Skeletal muscle cell (primary cell): ENCODE measurements around the gene HARS2.
"Not testable (repeated sequence)": the region's sequence is repeated elsewhere in the genome, so short reads cannot be mapped to it uniquely, and the experiment has no call there.

Experiments used
- DNase-seq: peaks from one replicate; pipeline ENCODE4 v3.0.0-alpha.2; 2010; ENCODE audit warnings: low read depth
- H3K4me3 ChIP-seq: 2 replicates; pipeline ENCODE4 v1.5.1; 2011; ENCODE audit warnings: low read depth, mild to moderate bottlenecking, control low read depth, low read length, moderate library complexity

Gene HARS2

GRCh38 chr5:140694276-140694675 is 3.0 kb downstream of the HARS2 start:
- DNase-seq: no peak

GRCh38 chr5:140696891-140697492 is 5.7 kb downstream of the HARS2 start:
- no peak overlapping the region for H3K4me3 ChIP-seq
- DNase-seq: no peak

More at GRCh38 chr5:140694276-140694675, 3.0 kb downstream of the HARS2 start:
- H3K4me3 ChIP-seq: no peak overlapping the region

- H3K4me3 ChIP-seq: peak within 1 kb of the TSS; percentile 92
- DNase-seq: peak; percentile 97
Measured at GRCh38 chr5:140700177-140701144, 9.2 kb downstream of the HARS2 start, which contains the start of gene ZMAT2. ZMAT2 (plus strand) TSS chr5:140700447; CDS start chr5:140700461, 14 bp downstream.

- no peak overlapping the region for H3K4me3 ChIP-seq
- DNase-seq: no peak
Measured at GRCh38 chr5:140707812-140708211, 16.6 kb downstream of the HARS2 start.

- H3K4me3 ChIP-seq, DNase-seq: not testable (repeated sequence)
Measured at GRCh38 chr5:140708787-140709186, 17.5 kb downstream of the HARS2 start.

GRCh38 chr5:140710899-140711552 is 19.8 kb downstream of the HARS2 start:
- peak; percentile 93 for DNase-seq
- peak overlapping the region; percentile 65 for H3K4me3 ChIP-seq

GRCh38 chr5:140711794-140712193 is 20.5 kb downstream of the HARS2 start:
- H3K4me3 ChIP-seq: no peak overlapping the region

GRCh38 chr5:140713562-140714094 is 22.4 kb downstream of the HARS2 start:
- DNase-seq: no peak
- no peak overlapping the region for H3K4me3 ChIP-seq

More at GRCh38 chr5:140711794-140712193, 20.5 kb downstream of the HARS2 start:
- DNase-seq: no peak

GRCh38 chr5:140716238-140716637 is 25.0 kb downstream of the HARS2 start:
- DNase-seq, H3K4me3 ChIP-seq: not testable (repeated sequence)

- no peak for DNase-seq
- no peak overlapping the region for H3K4me3 ChIP-seq
Measured at GRCh38 chr5:140718266-140718592, 27.0 kb downstream of the HARS2 start.

GRCh38 chr5:140720738-140721137 is 29.5 kb downstream of the HARS2 start:
- not testable (repeated sequence) for H3K4me3 ChIP-seq, DNase-seq

- not testable (repeated sequence) for DNase-seq, H3K4me3 ChIP-seq
Measured at GRCh38 chr5:140721395-140721794, 30.1 kb downstream of the HARS2 start.

GRCh38 chr5:140725799-140726471 is 34.7 kb downstream of the HARS2 start:
- peak; percentile 58 for DNase-seq
- peak overlapping the region; percentile 43 for H3K4me3 ChIP-seq

- no peak overlapping the region for H3K4me3 ChIP-seq
- DNase-seq: no peak
Measured at GRCh38 chr5:140733098-140733497, 41.8 kb downstream of the HARS2 start.

- DNase-seq: no peak
- no peak overlapping the region for H3K4me3 ChIP-seq
Measured at GRCh38 chr5:140734354-140734753, 43.1 kb downstream of the HARS2 start.

GRCh38 chr5:140737486-140737885 is 46.2 kb downstream of the HARS2 start:
- no peak overlapping the region for H3K4me3 ChIP-seq
- DNase-seq: no peak

- no peak for DNase-seq
- H3K4me3 ChIP-seq: no peak overlapping the region
Measured at GRCh38 chr5:140741967-140742366, 50.7 kb downstream of the HARS2 start.
